ENCODE results near the gene KLK6. TPM values are rescaled to one million over a fixed set of nuclear protein-coding genes. Genes with fewer than 3 reads are reported as not detected.
A peak's percentile ranks its signal among the peaks of the same experiment; 100 is the strongest.
"Not testable (repeated sequence)": the region's sequence is repeated elsewhere in the genome, so short reads cannot be mapped to it uniquely, and the experiment has no call there.

KLK6 gene
- polyA plus RNA-seq, 3 donors: 29.7 to 34.7 (median 32.4) TPM

- DNase-seq (ENCODE audit: extremely low read depth in 1 of 11, low read depth in 9 of 11, low spot score in 4 of 11): peak in 5 of 11 donors; percentile 25 to 63 (median 47)
Measured at GRCh38 chr19:51002089-51002532, 32.7 kb upstream of the KLK6 start.

DNA sequence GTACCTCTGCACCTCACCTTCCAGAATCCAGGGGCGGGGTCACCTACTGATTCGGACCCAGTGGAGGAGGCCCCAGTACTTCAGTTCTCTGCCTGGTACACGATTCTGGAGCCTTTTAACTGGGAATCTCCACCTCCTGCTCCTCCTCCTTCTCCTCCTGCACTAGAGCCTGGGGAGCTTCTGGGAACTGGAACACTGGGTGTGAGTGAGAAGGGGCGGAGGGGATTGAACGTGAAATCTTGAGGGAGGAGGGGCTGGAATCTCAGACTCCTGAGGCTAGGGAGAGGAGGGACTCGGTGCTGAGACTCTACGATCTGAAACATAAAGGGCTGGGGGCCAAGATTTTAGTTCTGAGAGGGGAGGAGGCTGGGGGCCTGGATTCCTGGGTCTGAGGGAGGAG, 32.1 kb upstream of the KLK6 start, which contains the start of gene KLK8:
TSS of gene KLK8 (minus strand) at position 90 of the 400 bp plus-strand sequence. CDS start 437 bp downstream, outside the sequence.
- peak in 1 of 11 donors; percentile 47 for DNase-seq (ENCODE audit: extremely low read depth in 1 of 11, low read depth in 9 of 11, low spot score in 4 of 11)

GRCh38 chr19:51000981-51001380, 31.6 kb upstream of the KLK6 start:
- no peak for DNase-seq (ENCODE audit: extremely low read depth in 1 of 11, low read depth in 9 of 11, low spot score in 4 of 11)

DNA sequence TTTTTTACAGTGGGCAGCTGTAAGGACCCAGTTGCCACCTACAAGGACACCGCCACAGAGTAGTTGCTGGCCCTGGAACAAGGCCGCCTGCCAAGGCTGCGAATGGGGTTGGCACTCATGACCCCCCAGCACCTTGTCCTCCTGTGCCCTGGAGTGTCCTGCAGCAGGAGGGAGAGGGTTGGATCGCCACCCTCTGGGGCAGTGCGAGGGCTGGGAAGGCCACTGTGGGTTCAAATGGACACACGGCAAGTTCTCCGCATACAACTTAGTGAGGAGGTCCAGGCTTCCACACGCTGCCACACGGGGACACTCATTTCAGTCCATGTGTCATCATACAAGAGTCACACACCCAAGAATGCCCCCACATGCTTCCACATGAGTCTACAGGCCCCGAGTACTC, 31.0 kb upstream of the KLK6 start:
- DNase-seq (ENCODE audit: extremely low read depth in 1 of 11, low read depth in 9 of 11, low spot score in 4 of 11): no peak

GRCh38 chr19:50998686-50999085, 29.3 kb upstream of the KLK6 start:
- no peak for DNase-seq (ENCODE audit: extremely low read depth in 1 of 11, low read depth in 9 of 11, low spot score in 4 of 11)

GRCh38 chr19:50998061-50998460, 28.7 kb upstream of the KLK6 start:
- DNase-seq (ENCODE audit: extremely low read depth in 1 of 11, low read depth in 9 of 11, low spot score in 4 of 11): no peak

DNA sequence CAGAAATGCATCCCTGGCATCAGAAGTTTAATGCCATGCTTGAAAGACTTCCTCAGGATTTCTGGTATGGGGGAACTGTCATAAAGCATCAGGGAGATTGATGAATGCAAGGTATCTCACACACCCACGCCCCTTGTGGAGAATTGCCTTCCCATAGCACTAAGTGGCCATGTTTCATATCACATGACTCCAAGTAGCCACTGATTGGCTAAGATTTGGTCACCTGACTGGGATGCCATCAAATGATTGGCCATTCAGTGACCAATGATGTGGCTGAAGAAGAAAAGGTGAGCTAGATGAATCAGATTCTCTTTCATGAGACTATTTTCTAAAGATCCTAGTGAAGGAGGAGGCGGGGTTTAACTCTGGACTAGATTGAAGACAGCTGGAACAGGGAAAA, 24.7 kb upstream of the KLK6 start:
- DNase-seq (ENCODE audit: extremely low read depth in 1 of 11, low read depth in 9 of 11, low spot score in 4 of 11): no peak

DNA sequence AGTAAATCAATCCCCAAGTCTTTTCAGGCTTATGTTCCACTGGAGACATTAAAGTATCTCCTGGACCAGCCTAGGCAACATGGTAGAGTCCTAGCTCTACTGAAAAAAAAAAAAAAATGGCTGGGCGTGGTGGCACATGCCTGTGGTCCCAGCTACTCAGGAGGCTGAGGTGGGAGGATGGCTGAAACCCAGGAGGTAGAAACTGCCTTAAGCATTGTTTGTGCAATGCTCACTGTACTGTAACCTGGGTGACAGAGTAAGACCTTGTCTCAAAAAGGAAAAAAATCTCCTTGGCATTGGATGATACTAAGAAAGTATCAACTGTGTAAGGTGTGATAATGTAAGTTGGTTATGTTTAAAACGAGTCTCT, 23.3 kb upstream of the KLK6 start:
- DNase-seq (ENCODE audit: extremely low read depth in 1 of 11, low read depth in 9 of 11, low spot score in 4 of 11): no peak

DNA sequence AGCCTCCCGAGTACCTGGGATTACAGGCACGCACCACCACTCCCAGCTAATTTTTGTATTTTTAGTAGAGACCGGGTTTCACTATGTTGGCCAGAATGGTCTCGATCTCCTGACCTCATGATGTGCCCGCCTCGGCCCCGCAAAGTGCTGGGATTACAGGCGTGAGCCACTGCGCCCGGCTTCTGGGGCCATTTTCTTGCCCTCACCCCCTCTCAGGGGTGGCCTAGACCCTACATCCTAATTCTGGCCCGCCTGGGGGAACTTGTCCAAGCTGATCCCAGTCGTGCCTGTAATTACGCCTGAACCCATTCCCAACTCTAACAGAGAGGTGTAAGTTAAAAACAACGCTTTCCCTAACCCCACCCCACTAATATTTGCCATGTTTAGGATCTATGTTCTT, 15.0 kb upstream of the KLK6 start:
- DNase-seq (ENCODE audit: extremely low read depth in 1 of 11, low read depth in 9 of 11, low spot score in 4 of 11): not testable (repeated sequence)

DNA sequence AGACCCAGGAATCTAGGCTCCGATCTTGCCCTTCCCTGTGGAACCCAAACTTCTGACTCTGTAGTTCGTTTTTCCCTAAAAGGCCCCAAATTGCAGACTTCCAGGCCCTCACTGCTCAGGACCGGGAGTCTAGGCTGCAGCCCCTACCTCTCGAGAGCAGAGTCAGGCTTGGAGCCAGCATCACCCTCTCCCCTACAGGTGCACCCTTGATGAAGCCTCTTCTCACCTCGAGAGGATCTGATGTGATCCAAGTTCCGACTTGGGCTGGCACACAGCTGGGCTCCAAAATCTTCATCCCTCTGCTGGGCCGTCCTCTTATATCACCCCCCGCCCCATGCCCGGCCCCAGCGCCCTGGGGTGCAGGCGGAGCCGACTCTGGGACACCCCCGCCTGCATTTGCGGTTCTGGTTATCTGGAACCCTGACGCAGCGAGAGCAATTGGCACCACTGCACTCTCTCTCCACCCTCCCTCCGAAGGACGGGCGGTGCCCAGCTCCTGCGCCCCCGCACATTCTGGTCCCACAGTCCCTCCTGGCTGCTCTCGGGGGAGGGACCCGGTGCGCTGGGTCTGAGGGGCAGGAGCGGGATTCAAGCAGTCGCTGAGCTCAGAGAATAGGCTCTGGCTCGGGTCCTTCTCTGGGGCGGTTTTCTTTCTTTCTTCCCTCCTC, 14.4 kb upstream of the KLK6 start, which contains the start of gene KLK7:
TSS of gene KLK7 (minus strand) at position 293 of the 668 bp plus-strand sequence. CDS start 1,518 bp downstream, outside the sequence.
- DNase-seq (ENCODE audit: extremely low read depth in 1 of 11, low read depth in 9 of 11, low spot score in 4 of 11): no peak

DNA sequence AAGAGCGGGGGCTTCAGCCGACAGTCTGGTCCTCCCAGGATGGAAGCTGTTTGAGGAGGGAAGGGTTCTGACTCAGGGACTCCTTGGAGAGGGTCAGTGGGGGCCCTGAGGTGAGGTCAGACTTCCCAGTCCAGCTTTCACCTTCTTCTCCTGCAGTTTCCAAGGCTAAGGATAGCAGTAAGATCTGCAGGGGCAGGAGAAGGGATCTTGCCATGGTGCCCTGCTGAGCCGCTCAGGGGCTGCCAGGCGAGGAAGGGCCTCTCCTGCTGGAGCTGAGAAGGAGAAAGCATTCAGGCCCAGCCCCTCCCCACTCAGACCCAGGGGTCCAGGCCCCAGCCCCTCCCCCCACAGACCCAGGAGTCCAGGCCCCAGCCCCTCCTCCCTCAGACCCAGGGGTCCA, 12.8 kb upstream of the KLK6 start:
- no peak for DNase-seq (ENCODE audit: extremely low read depth in 1 of 11, low read depth in 9 of 11, low spot score in 4 of 11)

- no peak for DNase-seq (ENCODE audit: extremely low read depth in 1 of 11, low read depth in 9 of 11, low spot score in 4 of 11)
Measured at GRCh38 chr19:50981587-50982146, 12.3 kb upstream of the KLK6 start.

DNA sequence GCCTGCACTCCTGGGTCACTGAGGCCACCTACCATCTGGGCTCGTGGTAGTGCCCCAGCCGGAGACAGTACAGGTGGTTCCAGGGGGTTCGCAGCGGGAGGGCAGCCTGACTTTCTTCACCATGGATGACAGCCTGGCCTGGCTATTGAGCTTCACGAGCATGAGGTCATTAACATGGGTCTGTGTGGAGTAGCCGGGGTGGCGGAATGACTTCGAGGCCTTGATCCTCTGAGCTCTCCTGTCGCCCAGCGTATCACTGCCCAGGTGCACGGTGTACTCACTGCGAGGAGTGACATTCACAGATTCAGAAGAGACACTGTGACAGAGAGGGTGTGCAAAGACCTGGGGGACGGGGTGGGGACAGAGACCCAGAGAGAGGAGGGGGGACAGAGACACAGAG, 10.8 kb upstream of the KLK6 start:
- DNase-seq (ENCODE audit: extremely low read depth in 1 of 11, low read depth in 9 of 11, low spot score in 4 of 11): no peak

GRCh38 chr19:50979758-50980157, 10.4 kb upstream of the KLK6 start:
- no peak for DNase-seq (ENCODE audit: extremely low read depth in 1 of 11, low read depth in 9 of 11, low spot score in 4 of 11)

- no peak for DNase-seq (ENCODE audit: extremely low read depth in 1 of 11, low read depth in 9 of 11, low spot score in 4 of 11)
Measured at GRCh38 chr19:50978772-50979390, 9.5 kb upstream of the KLK6 start.

DNA sequence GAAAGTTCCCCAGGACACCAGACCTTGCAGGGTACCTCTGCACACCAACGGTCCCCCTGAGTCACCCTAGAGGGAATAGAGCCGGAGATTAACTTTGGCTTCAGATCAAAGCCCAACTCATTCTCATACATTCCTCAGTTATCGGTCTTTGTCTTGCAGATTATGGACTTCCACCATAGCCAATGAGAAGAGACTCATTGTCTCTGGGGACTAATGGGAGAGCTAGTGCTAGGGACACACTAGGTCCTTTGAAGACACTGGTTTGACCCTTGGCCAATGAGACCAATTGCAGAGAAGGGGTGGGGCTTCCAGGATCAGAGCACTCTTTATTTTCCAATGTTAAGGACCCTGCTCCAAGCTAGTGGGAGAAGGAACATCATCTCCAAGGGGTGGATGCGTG, 8.2 kb upstream of the KLK6 start:
- no peak for DNase-seq (ENCODE audit: extremely low read depth in 1 of 11, low read depth in 9 of 11, low spot score in 4 of 11)

GRCh38 chr19:50975766-50976165, 6.4 kb upstream of the KLK6 start:
- DNase-seq (ENCODE audit: extremely low read depth in 1 of 11, low read depth in 9 of 11, low spot score in 4 of 11): no peak

GRCh38 chr19:50974702-50975556, 5.5 kb upstream of the KLK6 start:
- DNase-seq (ENCODE audit: extremely low read depth in 1 of 11, low read depth in 9 of 11, low spot score in 4 of 11): no peak

- no peak for DNase-seq (ENCODE audit: extremely low read depth in 1 of 11, low read depth in 9 of 11, low spot score in 4 of 11)
Measured at GRCh38 chr19:50972795-50973376, 3.5 kb upstream of the KLK6 start.
